ENCODE measurements around the gene DNAJC27. TPM values are rescaled to one million over a fixed set of nuclear protein-coding genes. Genes with fewer than 3 reads are reported as not detected.

Gene DNAJC27
- total and polyA plus RNA-seq, 2 donors (not counting 1 experiment from before 2014, with no cell fraction given): 6.0 to 16.6 TPM

- ChIA-PET POLR2A (no interaction called here), CTCF (no interaction called here)
- no peak for TF ChIP-seq EZH2 (IDR thresholded peaks at IDR 0.05; ENCODE audit: borderline replicate concordance, insufficient read depth, low read depth, low read length, poor library complexity, severe bottlenecking)
- TF ChIP-seq CTCF (IDR thresholded peaks at IDR 0.05): no peak
- DNase-seq (peak; percentile 73), ATAC-seq (ENCODE audit: low read depth) (peak; percentile 79)
- peak within 1 kb of the TSS; percentile 79 for H3K27ac Mint-ChIP-seq
- H3K4me1 Mint-ChIP-seq: peaks cover 23% of the 10 kb centered on the region
- no peaks in the 10 kb centered on the region for H3K9me3 Mint-ChIP-seq (ENCODE audit: insufficient read depth)
- H3K4me2 ChIP-seq (replicated peaks; ENCODE audit: low read depth, low read length, poor library complexity, severe bottlenecking): peak within 1 kb of the TSS; percentile 94
- peaks cover 10 to 16% of the 10 kb centered on the region in 2 donors for H3K4me1 ChIP-seq (ENCODE audit: control insufficient read depth in 2 of 2, insufficient read depth in 2 of 2, low read length in 2 of 2)
- H3K79me2 ChIP-seq (ENCODE audit: control insufficient read depth, insufficient read depth, low read length): no peaks in the 10 kb centered on the region
- H3K4me3 ChIP-seq (ENCODE audit: control extremely low read depth in 1 of 5, extremely low read depth in 1 of 5, insufficient read depth in 1 of 5, low read depth in 2 of 5, low read length in 4 of 5): peak within 1 kb of the TSS; percentile 23 to 66 (median 56)
- H3K36me3 ChIP-seq (replicated peaks in 1 of 2; ENCODE audit: control extremely low read depth in 1 of 2, control insufficient read depth in 1 of 2, extremely low read depth in 1 of 2, insufficient read depth in 2 of 2, low read length in 1 of 2): no peaks in the 10 kb centered on the region
- peak within 1 kb of the TSS; percentile 82 for H2AFZ ChIP-seq (ENCODE audit: insufficient read depth, low read depth, low read length, poor library complexity, severe bottlenecking)
- no peaks in the 10 kb centered on the region for H3K9me3 ChIP-seq (ENCODE audit: control extremely low read depth in 1 of 3, control insufficient read depth in 2 of 3, insufficient read depth in 1 of 3, low read length in 2 of 3)
- H4K20me1 ChIP-seq (ENCODE audit: control insufficient read depth, insufficient read depth, low read length, poor library complexity, severe bottlenecking): no peaks in the 10 kb centered on the region
- H3K27me3 ChIP-seq (replicated peaks in 1 of 4; ENCODE audit: control extremely low read depth in 1 of 4, control insufficient read depth in 3 of 4, insufficient read depth in 4 of 4, low read length in 3 of 4): no peaks in the 10 kb centered on the region
- peak within 1 kb of the TSS; percentile 94 for H3K4me3 Mint-ChIP-seq
- peak within 1 kb of the TSS; percentile 67 for H3K9ac ChIP-seq (ENCODE audit: low read length)
- WGBS (ENCODE audit: insufficient coverage): under 1% methylated on average over 96 of the region's 103 CpGs
- H3K27ac ChIP-seq (ENCODE audit: low read length in 2 of 2): no peak within 1 kb of the TSS
- H3K27me3 Mint-ChIP-seq: no peaks in the 10 kb centered on the region
- intact Hi-C loops (cut with micrococcal nuclease): loop anchor here (1.0 kb wide), 2 partner anchors 52 to 122 kb away; partner anchors contain the start of gene EFR3B
These were observed 51.5 kb downstream of the DNAJC27 start, which contains the start of gene ADCY3 for GRCh38 chr2:24920098-24920808. Gene ADCY3 (minus strand): TSS chr2:24920237. CDS start chr2:24918987, 1,250 bp downstream.

DNA sequence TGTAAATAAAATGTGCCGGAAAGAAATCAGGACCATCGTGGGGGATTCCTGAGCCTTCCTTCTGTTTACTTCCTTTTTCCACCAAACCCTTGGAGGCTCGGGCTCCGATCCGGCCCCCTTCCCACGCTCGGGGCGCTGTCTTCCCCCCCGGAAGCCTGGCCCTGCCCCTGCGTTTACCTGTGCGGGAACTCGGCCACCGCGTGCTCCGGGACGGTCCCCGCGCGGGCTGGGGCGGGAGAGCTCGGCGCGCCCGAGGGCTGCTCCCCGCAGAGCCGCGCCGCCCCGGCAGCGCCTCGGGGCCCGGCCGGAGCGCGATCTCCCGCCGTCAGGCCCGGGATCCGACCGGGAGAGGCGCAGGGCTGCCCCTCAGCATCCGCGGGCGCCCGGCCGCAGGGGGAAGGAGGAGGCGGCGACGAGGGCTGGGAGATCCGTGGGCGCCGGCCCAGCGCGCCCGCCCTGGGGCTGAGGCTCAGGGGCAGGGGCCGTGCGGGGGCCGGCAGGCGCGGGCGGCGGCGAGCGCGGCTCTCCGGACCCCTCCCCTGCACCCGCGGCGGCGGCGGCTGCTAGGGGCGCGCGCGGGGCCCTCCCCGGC, 52.2 kb downstream of the DNAJC27 start:
- intact Hi-C loops (cut with micrococcal nuclease): loop anchor here (1.0 kb wide), 2 partner anchors 53 to 123 kb away; partner anchors contain the start of gene EFR3B
- no peaks in the 10 kb centered on the region for H3K27me3 ChIP-seq (replicated peaks in 1 of 4; ENCODE audit: control extremely low read depth in 1 of 4, control insufficient read depth in 3 of 4, insufficient read depth in 4 of 4, low read length in 3 of 4)
- H2AFZ ChIP-seq (ENCODE audit: insufficient read depth, low read depth, low read length, poor library complexity, severe bottlenecking): peak overlapping the region; percentile 58
- peaks cover 10 to 16% of the 10 kb centered on the region in 2 donors for H3K4me1 ChIP-seq (ENCODE audit: control insufficient read depth in 2 of 2, insufficient read depth in 2 of 2, low read length in 2 of 2)
- DNase-seq (no peak), ATAC-seq (ENCODE audit: low read depth) (peak; percentile 5)
- under 1% methylated on average over 76 of the region's 76 CpGs for WGBS (ENCODE audit: insufficient coverage)
- no peak overlapping the region for H3K27ac ChIP-seq (ENCODE audit: low read length in 2 of 2)
- peak overlapping the region; percentile 94 for H3K4me2 ChIP-seq (replicated peaks; ENCODE audit: low read depth, low read length, poor library complexity, severe bottlenecking)
- H3K36me3 ChIP-seq (replicated peaks in 1 of 2; ENCODE audit: control extremely low read depth in 1 of 2, control insufficient read depth in 1 of 2, extremely low read depth in 1 of 2, insufficient read depth in 2 of 2, low read length in 1 of 2): no peaks in the 10 kb centered on the region
- no peaks in the 10 kb centered on the region for H4K20me1 ChIP-seq (ENCODE audit: control insufficient read depth, insufficient read depth, low read length, poor library complexity, severe bottlenecking)
- ChIA-PET CTCF (no interaction called here), POLR2A (interaction anchor here (0.6 kb wide), 1 partner anchor 796 kb away, joined by 3 read pairs; the partner anchor contains the start of gene FAM228B)
- Mint-ChIP-seq H3K4me1 (peaks cover 23% of the 10 kb centered on the region), H3K4me3 (peak overlapping the region; percentile 94), H3K27me3 (no peaks in the 10 kb centered on the region), H3K9me3 (ENCODE audit: insufficient read depth) (no peaks in the 10 kb centered on the region), H3K27ac (peak overlapping the region; percentile 79)
- H3K9me3 ChIP-seq (ENCODE audit: control extremely low read depth in 1 of 3, control insufficient read depth in 2 of 3, insufficient read depth in 1 of 3, low read length in 2 of 3): no peaks in the 10 kb centered on the region
- peak overlapping the region in 3 of 5 experiments; percentile 37 to 66 (median 48) for H3K4me3 ChIP-seq (ENCODE audit: control extremely low read depth in 1 of 5, extremely low read depth in 1 of 5, insufficient read depth in 1 of 5, low read depth in 2 of 5, low read length in 4 of 5)
- H3K79me2 ChIP-seq (ENCODE audit: control insufficient read depth, insufficient read depth, low read length): no peaks in the 10 kb centered on the region
- TF ChIP-seq EZH2 (IDR thresholded peaks at IDR 0.05; ENCODE audit: borderline replicate concordance, insufficient read depth, low read depth, low read length, poor library complexity, severe bottlenecking): no peak
- TF ChIP-seq CTCF (IDR thresholded peaks at IDR 0.05): no peak
- H3K9ac ChIP-seq (ENCODE audit: low read length): peak overlapping the region; percentile 47

Measured in B cell (primary cell).